ENCODE data around the gene NEK3. TPM values are rescaled to one million over a fixed set of nuclear protein-coding genes. Genes with fewer than 3 reads are reported as not detected.
"Not testable (repeated sequence)": the region's sequence is repeated elsewhere in the genome, so short reads cannot be mapped to it uniquely, and the experiment has no call there.

NEK3 gene, protein sequence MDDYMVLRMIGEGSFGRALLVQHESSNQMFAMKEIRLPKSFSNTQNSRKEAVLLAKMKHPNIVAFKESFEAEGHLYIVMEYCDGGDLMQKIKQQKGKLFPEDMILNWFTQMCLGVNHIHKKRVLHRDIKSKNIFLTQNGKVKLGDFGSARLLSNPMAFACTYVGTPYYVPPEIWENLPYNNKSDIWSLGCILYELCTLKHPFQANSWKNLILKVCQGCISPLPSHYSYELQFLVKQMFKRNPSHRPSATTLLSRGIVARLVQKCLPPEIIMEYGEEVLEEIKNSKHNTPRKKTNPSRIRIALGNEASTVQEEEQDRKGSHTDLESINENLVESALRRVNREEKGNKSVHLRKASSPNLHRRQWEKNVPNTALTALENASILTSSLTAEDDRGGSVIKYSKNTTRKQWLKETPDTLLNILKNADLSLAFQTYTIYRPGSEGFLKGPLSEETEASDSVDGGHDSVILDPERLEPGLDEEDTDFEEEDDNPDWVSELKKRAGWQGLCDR
- total RNA-seq (2014; rRNA removed; shearing (Covaris generic)) = 3.3 and 11.4 TPM in 2 replicates

DNA sequence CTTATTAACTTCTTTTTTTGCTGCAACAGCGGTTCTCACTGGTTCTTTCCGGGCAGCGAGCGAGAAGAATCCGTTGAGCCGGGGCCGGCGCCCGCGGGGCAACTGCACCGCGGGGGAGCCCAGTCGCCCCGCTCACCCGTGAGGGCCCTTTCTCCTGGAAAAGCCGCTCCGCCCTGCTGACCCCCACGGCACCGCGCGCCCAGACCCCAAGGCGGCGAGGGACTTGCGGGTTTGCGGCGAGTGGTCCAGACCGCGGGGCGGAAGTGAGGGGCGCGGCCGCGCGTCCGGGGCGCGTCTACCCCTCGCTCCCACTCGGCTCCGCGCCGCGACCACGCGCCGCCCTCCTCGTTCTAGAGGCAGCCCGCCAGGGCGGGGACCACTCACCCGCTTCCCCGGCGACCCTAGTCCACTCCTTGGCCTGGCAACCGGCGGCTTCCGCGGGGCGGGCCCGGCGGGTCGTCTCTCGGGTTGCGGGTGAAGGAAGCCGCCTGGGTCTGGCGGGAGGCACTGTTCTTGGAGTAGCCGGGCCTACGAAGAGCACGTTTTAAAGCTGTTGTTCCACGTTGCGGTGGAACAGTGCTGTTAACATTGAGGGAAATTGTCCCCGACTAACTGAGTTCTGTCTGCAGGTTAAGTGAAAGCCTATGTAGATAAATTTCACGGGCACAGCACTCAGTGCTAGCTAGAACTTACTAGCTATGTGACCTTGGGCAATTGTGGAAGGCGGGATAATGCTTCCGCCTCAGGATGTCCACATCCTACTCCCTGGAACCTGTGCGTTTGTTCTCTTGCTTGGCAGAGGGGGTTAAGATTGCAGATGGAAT, at the start of gene NEK3:
Gene NEK3 (minus strand): TSS at position 439 of the 824 bp plus-strand sequence. CDS start 3,406 bp downstream, outside the sequence.
- peak; percentile 24 for DNase-seq (ENCODE audit: low spot score)

DNA sequence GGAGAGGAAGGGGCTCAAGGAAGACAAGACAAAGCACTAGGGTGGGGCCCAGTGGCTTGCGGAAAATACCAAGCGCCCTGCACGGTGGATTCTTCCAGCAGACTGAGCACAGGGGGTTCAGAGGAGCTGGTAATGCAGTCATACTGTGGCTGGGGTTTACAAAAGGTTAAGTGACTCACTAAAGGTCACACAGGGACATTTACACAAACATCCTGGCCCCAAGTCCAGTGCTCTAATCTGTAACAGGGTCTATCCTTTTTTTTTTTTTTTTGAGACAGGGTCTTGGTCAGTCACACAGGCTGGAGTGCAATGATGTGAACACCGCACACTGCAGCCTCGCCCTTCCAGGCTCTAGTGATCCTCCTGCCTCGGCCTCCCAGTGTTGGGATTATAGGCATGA, 49.0 kb upstream of the NEK3 start:
- DNase-seq (ENCODE audit: low spot score) = not testable (repeated sequence)

DNA sequence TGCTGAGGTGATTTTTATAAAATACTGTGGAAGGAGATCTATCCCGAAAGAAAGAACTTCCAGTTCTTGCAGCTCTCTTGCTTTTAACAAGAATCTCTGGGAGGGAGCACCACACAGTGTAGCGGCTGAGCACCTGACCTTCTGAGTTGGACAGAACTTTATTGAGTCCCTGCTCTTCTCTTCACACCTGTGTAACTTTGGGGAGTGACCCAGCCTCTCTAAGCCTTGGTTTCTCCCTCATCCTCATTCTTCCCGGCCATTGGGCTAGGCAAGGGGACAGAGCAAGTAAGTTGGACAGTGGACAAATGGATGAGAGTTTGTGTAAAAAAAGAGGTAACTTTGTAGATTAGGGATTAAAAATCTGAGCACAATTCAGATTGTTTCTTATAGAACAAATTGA, 48.5 kb upstream of the NEK3 start:
- not testable (repeated sequence) for DNase-seq (ENCODE audit: low spot score)

DNA sequence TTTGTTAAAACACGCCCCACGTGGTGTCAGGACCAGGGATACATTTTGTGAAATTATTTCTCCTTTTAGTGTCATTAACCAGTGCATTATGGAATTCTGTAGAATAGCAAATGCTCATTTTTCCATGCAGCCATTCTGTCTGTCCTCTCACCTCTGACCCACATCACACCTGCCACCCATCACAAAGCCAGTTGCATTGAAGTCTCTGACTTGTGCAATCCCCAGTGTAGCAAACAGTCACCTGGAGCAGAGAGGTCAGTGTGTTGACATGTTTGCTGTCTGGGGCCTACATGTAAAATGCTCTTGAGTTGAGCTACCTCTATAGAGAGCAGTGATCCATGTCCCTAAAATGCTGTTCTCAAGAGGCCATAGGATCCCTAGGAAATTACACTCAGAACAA, 47.9 kb upstream of the NEK3 start:
- not testable (repeated sequence) for DNase-seq (ENCODE audit: low spot score)

DNA sequence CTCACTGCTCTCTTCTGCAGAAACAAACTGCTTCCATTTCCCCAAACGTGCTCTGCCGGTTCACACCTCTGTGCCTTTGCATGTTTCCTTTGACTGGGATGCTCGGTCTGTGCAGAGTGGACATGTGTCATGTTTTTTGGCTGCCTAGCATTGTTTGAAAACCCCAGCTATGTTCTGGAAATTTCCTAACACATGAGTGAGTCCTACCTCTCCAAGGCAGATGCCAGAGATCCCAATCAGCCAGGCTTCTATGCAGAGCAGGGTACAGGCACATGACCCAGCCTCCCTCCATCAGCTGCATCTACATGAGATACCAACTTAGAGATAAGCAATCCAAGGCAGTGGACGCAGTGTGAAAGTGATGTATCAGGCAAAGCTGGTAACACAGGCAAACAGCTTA, 45.1 kb upstream of the NEK3 start:
- DNase-seq (ENCODE audit: low spot score) = not testable (repeated sequence)

DNA sequence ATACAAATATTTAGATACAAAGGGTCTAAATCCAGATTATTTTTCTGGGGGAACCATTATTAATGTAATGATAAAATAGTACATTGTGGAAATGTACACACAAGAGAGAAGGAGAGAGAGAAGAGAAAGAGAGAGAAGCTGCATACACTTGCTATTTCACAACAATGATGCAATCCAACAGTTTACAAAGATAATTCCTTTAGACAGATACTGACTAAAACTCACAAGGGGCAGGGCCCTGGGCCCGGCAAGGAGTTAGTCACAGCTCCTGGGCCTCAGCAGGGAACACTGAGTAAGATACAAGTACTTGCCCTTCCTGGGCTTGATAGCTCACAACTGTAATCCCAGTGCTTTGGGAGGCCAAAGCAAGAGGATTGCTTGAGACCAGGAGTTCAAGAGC, 44.5 kb upstream of the NEK3 start:
- peak; percentile 68 for DNase-seq (ENCODE audit: low spot score)

DNA sequence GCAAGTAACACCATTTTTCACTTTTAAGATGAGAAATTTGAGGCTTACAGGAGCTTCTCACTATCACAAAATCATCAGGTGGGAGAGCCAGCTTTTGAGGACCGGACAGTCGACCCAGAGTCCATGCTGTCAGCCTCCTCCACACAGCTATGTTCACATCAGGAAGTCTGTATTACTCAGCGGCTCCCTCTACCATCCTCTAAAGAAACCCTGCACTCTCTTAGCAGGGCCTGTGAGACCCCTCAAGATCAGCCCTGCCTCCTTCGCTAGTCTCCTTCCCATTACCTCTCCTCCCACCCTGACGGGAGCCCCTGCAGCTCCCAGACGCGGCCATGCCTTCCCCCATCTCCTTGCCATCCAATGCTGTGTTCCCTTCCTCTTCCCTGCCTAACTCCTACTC, 43.1 kb upstream of the NEK3 start:
- not testable (repeated sequence) for DNase-seq (ENCODE audit: low spot score)

DNA sequence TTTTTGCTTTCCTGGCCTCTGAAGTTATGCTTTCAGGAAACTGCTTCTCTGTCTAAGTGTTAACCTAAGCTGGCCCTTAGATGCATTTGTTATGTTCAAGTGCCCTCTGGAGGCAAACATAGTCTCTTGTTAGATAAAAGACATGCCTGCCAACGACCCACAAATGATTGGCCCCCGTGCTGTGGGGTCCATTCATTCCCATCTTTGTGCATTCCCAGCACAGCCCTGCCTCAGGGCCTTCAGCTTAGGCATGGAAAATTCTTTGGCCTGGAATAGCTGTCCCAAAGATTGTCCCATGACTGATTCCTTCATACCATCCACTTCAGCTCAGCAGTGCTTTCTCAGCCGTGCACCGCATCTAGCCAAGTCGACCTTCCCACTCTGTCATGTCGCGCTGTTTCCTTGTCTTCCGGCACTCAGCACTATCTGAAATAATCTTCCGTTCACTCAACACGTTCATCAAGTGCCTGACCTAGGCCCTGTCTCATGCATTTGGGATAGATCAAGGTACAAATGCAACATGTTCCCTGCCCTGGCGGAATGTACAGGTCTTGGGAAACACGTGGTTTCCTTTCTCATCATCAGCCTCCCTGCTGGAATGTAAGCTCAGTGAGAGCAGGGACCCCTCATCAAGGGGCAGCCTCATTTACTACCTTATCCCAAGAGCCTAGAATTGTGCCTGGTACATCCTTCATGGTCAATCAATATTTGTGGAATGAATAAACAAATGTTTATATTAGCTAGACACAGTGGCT, 42.2 kb upstream of the NEK3 start:
- DNase-seq (ENCODE audit: low spot score) = peak; percentile 28

DNA sequence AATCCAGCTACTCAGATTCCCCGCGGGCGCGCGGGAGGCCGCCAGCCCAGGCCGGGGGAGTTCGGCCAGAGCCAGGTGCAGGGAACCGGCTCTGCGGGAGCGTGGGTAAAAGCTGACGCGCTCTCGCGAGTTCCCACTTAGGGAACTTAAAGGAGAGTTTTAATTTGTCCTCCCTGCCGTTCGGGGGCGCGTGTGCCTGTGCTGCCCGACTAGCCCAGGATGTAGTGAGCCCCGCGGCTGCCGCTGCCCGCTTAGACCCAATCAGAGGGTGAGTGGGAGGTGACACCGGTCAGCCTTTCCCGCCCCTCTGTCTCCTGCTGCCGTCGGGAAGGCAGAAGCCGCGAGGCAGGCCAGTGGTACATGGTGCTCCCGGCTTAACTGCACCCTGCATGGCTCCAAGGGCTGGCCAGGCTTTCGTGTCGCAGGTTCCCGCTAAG, 36.0 kb upstream of the NEK3 start:
- no peak for DNase-seq (ENCODE audit: low spot score)

DNA sequence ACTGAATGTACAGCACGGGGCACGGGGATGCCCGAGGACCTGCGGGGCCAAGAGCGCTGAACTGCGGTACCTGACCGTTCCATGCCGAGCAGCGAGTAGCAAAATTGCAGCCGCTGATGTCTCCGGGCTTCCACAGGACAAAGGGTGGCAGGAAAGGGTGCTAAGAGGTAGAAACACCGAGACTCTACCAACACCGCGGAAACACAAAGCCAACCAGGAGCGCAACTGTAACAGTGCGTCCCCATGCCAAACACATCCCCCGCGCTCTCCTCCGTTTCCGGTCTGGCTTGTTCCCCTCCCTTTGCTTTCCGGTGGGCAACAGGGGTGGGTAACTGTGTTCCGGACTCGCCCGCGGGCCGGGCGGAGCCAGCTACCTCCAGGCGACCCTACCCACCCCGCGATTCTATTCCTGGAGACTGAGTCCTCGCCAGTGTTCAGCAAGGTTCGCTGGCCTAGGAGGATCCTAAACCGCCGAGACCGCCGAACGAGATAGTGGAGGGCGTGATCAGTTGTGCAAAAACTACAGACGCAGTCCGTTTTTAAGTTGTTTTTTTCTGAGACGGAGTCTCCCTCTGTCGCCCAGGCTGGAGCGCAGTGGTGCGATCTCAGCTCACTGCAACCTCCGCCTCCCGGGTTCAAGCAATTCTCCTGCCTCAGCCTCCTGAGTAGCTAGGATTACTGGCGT, 34.9 kb upstream of the NEK3 start:
- peak; percentile 66 for DNase-seq (ENCODE audit: low spot score)

DNA sequence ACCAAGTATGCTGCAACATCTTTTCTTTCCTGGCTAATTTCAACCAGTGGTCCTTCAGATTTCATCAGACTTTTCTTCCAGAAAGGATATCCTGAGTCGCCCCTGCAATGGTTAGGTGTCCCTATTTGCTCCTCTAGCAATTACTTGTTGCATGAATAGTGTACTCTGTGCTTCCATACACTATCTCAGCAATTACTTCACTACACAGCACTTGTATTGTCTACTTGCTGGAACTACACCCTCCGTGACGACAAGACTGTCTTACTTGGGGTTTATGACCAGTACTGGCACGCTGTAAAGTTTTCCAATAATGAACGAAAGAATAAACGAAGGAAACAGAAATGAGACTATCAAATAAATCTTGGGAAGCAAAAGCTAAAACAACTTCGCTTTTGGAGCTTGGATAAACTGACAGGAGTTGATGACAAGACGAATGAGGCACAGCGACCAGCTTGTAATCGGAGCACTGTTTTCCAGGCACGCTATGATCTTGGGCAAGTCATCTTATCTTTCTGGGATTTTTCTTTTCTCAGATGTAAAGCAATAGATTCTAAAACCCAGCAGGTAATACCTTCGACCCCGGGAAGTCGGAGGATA, 34.3 kb upstream of the NEK3 start:
- DNase-seq (ENCODE audit: low spot score) = not testable (repeated sequence)

DNA sequence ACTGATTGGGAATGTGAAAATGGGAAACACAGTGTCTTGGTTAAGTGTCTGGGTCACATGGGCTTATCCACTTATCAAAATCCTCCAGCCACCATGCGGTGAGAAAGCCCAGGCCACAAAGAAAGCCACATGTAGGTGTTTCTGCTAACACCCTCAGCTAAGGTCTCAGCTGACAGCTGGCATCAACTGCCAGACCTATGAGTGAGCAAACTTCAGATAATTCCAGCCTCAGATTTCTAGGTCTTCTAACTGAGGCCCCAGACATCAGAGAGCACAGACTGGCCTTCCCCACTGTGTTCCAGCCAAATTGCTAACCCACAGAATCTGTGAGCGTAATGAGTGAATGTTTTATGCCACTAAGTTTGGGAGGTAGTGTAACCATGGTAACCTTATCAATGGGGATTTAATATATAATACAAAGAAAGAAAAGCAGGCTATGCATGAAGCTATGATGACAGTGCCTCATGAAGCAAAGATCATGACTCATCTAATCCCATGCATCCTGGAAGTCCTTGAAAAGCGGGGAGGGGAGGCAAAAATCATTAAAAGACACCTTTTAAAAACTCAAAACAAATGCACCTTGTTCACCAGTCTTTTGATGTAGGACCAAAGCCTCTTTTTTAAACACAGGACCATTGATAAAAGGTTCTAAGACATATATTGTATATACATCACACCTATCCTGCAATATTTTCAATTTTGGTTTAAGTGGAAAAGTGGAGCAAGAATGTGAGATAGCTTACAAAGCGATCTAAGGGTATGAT, 28.2 kb upstream of the NEK3 start:
- DNase-seq (ENCODE audit: low spot score) = peak; percentile 21

DNA sequence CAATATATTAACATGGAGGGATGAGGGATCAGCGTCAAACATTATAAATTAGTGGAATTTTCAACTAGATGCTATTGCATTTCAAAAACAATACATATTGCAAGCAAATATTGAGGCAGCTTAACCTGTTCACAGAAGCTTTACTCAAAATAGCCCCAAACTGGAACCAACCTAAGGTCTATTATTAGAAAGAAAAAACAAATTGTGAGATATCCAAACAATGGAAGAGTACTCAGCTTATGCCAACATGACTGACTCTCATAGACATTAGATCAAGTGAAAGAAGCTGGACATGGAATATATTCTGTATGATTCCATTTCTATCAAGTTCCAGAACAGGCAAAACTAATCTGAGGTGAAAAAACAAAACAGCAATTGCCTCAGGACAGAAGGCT, 27.6 kb upstream of the NEK3 start:
- DNase-seq (ENCODE audit: low spot score) = no peak

DNA sequence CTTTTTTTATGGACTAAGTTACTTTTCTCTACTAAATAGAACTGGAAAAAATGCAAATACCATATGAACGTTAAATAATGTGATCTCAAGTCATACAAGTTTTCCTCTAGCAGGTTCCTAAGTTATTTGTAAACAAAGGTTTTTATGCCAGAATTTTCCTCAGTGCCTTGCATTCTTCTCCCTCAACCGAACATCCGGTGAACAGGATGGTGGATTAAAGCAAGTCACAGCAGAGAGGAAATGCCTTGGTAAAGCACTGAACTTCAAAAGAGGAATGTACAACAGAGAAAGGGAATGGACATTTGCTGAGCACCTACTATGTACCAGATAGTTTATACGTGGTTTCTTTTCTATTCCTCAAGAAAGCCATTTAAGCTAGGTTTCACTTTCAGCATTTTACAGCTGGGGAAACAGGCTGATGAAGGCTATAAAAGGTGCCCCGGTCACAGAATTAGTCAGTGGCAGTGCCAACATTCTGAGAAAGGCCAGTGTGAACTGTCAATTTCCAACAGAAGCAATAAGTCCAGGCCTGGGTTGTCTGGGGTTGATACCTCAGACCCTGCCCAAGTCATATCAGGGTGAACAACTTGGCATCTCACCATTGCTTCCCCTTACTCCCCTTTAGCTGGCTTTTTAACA, 22.0 kb upstream of the NEK3 start:
- not testable (repeated sequence) for DNase-seq (ENCODE audit: low spot score)

DNA sequence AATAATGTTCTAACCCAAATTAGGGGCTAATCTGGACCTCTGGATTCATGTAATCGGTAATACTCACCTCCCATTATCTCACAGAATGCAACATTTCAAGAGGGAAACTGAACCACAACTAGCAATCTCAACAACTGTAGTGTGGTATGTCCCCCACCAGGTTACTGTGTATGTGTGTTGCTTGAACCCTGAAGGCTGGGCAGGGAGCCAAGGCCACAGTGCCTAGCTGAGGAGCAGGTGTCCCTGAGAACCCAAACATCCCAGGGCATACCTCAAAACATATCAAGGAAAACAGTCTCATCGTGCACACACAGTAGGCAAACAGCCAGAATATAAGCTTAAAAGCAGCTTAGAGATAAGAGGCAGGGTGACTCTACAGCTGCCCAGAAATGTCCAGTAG, 20.5 kb upstream of the NEK3 start:
- DNase-seq (ENCODE audit: low spot score) = no peak

DNA sequence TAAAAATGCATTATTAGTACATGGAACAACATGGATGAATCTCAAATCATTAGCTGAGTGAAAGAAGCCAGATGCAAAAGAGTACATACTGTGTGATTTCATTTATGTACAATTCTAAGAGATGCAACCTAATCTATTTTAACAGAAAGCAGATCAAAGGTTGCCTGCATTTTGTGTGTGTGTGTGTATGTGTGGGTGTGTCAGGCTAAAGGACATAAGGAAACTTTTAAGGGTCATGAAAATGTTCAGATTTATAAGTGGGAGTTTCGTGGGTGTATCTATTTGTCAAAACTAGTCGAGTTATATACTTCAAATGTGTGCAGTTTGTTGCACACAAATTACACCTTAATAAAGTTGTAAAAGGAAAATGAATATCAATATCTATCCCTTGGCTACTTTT, 17.9 kb upstream of the NEK3 start:
- no peak for DNase-seq (ENCODE audit: low spot score)

DNA sequence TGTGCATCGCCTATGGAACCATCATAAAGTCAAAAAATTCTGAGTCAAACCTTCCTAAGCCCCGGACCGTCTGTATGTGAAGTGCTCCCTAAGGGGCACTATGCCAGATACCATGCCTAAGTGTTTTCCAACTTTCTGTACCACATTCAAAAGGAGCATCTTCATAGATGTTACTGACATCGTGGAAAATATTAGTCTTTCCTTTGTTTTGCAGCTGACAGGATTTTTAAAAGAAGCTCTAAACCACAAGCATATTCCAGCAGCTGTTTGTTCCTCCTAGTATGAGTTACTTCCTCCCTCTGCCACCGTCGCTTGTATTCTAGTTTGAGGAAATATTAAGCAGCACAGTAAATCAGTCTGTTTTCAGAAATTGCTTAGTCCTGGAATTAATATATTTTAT, 14.6 kb upstream of the NEK3 start:
- DNase-seq (ENCODE audit: low spot score) = not testable (repeated sequence)

DNA sequence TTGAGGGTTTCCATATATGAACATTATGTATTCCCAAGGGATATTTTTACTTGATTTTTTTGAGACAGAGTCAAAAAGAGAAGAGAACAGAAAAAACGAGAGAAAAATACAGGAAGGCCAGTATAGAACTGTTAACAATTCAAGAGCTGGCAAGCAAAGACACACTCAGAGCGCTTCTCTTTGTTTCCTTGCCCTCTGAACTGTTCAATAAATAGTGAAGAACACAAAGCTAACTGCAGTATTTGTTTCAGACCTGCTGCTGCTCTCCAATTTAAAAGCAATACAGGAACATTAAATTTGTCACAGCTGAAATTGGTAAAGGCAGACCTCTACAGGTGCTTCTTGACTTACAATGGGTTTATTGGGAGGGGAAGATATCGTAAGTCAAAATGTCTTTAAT, 14.0 kb upstream of the NEK3 start:
- no peak for DNase-seq (ENCODE audit: low spot score)

DNA sequence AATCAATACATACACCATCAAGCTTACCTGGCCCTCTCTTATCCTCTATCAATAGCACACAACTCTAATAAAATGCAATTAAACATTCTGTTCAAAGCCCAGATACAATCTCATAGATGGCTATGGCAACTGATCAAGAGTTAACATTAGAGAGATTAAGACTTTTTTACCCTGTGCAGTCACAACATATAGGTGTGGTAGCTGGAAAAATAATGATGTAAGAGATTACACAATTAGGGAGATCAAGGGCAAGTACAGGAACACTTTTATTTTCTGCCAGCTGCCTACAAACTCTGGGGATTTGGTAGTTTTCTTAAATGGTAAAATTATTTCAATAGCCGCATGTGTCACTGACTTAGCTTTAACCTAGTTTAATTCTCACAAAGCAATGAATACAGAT, 12.3 kb upstream of the NEK3 start:
- not testable (repeated sequence) for DNase-seq (ENCODE audit: low spot score)

Measured in A172 (cell line).